HG03097 (cell line): ENCODE data around the gene HNRNPA2B1.
"Not testable (repeated sequence)": the region's sequence is repeated elsewhere in the genome, so short reads cannot be mapped to it uniquely, and the experiment has no call there.

Experiments
- ATAC-seq: cut with Tn5 transposase; IDR thresholded peaks from one replicate; pipeline ENCODE4 v1.9.1; 2021; ENCODE audit not compliant: unreplicated experiment, low FRiP score

HNRNPA2B1 gene

DNA sequence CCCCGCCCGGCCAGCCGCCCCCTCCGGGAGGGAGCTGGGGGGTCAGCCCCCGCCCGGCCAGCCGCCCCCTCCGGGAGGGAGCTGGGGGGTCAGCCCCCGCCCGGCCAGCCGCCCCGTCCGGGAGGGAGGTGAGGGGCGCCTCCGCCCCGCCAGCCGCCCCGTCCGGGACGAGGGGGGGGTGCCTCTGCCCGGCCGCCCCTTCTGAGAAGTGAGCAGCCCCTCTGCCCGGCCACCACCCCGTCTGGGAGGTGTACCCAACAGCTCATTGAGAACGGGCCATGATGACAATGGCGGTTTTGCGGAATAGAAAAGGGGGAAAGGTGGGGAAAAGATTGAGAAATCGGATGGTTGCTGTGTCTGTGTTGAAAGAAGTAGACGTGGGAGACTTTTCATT, 52.2 kb downstream of the HNRNPA2B1 start:
- not testable (repeated sequence) for ATAC-seq

- not testable (repeated sequence) for ATAC-seq
Observed at GRCh38 chr7:26147646-26148306, 52.8 kb downstream of the HNRNPA2B1 start.

- ATAC-seq: no peak
Observed at GRCh38 chr7:26147030-26147429, 53.5 kb downstream of the HNRNPA2B1 start.

- ATAC-seq: no peak
Observed at GRCh38 chr7:26145238-26145637, 55.3 kb downstream of the HNRNPA2B1 start.

GRCh38 chr7:26144184-26145080, 56.1 kb downstream of the HNRNPA2B1 start:
- no peak for ATAC-seq

DNA sequence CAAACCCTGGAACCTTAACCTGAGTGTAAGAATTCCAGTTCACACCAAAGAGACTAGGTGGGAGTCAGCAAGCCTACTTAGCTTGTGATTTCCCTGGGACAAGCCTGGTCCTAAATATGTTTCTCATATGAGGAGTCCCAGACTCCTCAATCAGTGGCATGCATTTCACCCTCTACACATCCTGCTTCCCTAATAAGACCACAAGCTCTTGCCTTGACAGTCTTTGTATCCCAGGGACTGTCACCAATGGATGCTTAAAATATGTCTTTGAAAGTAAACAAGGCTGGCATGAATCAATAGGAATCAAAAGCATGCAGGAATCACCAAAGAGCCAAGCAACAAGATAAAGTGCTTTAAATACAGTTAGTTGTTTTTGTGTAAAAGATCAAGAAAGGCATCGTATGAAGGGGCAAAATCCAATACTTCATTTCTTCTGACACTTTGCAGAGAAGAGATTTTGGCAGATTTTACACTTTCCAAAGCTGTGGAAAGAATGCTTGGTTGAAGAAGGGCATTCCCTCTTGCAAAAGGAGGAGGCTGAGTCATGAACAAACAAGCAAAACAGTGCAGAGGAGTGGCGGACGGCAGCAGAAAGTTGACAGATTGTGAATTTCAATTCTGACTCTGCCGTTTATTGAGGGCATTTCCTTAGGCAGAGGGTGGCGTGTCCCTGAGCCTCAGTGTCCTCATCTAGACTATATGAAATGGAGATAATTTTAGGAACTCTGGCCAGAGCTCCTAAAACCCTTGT, 57.1 kb downstream of the HNRNPA2B1 start:
- ATAC-seq: no peak

GRCh38 chr7:26141077-26141476, 59.5 kb downstream of the HNRNPA2B1 start:
- no peak for ATAC-seq

DNA sequence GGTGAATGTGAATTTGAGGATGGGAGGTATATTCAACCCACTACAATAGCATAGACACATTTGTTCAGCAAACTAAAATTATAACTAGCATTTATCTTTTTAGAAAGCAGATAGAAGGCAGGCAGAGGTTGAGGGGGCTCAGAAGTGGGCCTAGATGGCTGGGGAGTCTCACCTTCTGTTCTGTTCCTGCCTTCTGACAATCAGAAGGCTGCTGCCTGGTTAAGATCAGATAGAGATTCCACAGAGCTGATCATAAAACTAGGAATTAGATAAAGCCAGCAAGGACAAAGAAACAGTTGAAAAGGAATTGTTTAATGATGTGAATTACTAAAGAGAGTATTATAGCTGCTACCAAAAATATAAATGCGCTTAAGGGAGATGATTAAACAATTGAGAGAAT, 60.2 kb downstream of the HNRNPA2B1 start:
- no peak for ATAC-seq
